ENCODE measurements around the gene PI4KB.
"Not testable (repeated sequence)": the region's sequence is repeated elsewhere in the genome, so short reads cannot be mapped to it uniquely, and the experiment has no call there.

The PI4KB gene

DNA sequence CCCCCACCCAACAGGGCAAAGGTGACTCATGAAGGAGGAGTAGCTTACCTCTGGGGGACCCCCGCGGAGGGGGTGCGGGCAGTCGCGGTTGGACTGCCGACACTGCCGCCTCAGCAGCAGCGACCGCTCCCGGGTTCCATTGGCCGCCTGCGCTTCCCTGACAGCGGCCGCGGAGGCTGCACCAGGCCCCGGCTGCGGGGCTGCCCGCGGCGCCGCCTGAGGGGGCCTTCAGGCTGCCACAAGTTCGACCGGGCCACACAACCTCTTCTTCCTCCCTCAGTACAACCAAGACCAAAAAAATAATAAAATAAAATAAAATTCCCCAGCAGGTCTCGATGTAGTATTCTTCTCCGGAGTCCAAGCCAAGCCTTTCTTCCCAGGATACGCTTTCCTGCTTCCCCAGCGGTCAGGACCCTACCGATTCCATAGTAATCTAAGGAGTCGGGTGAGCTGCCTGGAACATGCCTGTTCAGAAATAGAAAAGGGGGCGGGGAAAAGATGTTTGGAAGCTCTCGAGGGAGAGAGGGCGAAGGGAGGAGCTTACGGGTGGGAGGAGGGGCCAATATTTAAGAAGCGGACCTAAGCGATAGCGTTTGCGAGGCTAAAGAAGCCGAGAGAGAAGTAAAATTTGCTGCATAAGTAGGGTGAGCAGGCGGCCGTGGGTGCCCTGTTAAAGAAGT, at the start of gene PI4KB:
TSS of gene PI4KB (minus strand) at position 194 of the 680 bp plus-strand sequence. CDS start 10,935 bp downstream, outside the sequence.
- DNase-seq: peak; percentile 99

DNA sequence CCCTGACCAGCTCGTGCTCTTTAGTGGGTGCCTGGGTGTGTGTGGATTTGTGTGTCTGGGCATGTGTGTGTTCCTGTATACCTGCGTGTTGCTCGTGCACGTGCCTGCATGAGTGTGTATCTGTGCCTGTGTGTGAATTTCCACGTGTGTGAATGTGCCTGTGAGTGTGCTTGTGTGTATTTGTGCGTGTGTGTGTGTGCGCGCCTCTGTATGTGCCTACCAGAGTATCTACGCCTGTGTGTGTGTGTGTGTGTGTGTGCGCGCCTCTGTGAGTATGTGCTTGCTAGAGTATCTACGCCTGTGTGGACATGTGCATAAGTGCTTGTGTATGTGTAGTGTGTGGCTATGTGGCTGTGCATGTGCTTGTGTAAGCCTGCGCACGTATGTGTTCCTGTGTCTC, 46.0 kb upstream of the PI4KB start:
- DNase-seq: no peak

DNA sequence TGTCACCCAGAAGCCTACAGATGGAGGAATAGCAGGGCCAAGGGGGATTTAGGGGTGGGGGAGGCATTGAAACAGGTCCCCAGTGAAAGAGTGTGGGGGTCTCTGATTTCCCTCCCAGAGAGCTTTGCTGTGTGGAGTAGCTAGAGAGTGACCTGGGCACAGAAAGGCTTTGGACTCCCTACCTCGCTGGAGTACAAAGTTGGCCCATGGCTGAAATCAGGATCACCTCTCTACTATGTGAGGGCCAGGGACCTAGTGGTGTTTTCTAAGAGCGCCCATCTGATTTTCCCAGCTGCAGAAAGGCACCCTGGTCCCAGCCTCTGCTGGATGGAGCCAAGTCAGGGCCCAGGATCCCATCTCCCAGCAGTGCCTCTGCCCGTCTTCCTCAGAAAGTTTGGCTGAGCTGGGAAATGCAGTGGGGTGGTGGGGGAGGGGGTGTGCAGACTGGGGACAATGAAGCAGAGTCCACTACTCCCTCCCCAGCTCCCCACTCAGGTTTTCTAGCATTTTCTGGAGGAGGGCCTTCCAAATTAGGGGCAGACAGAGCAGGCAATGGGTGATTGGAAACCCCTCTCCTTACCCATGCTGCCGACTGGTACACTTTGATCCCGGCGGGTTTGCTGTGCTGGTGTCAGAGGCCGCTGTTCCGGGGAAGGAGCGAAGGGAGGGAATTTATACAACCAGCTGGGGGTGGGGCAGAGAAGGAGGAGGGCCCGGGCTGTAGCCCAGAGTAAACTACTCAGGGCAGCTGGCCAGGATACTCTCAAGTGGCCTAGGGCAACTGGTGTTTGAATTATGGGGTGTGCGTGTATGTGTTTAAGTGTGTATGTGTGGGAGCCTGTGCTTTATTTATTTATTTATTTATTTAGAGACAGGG, 45.1 kb upstream of the PI4KB start, which contains the start of gene SELENBP1:
TSS of gene SELENBP1 (minus strand) at position 648 of the 877 bp plus-strand sequence. CDS start at position 584, 64 bp downstream.
- no peak for DNase-seq

DNA sequence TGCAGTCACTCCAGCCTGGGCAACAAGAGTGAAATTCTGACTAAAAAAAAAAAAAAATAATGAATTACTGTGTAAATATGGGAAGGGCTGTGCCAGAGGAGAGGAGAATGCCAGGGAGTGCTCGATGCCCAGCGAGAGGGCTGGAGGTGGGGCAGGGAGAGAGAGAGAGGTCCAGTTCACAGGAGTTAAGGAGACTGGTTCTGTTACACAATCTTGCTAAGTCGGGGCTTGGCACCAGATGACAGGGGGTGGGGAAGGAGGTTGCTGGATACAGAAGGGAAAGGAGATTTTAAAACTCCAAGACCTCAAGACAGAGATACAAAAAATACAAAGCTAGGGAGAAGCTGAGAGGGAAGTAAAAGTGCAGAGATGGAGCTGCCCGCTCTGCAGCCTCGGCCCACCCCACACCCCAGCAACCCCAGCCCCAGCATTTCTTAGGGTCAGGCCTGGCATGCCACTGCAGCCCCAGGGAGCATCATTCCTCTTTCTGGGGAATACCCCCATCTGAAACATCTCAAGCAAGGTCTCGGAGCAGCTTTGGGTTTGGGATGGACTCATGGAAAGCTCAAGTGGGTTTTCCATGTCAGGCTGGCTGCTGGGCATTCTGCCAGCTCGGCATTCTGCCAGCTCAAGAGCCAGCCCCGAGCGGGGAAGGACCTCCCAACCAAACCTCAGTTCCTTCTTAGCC, 44.3 kb upstream of the PI4KB start:
- DNase-seq: peak; percentile 74

DNA sequence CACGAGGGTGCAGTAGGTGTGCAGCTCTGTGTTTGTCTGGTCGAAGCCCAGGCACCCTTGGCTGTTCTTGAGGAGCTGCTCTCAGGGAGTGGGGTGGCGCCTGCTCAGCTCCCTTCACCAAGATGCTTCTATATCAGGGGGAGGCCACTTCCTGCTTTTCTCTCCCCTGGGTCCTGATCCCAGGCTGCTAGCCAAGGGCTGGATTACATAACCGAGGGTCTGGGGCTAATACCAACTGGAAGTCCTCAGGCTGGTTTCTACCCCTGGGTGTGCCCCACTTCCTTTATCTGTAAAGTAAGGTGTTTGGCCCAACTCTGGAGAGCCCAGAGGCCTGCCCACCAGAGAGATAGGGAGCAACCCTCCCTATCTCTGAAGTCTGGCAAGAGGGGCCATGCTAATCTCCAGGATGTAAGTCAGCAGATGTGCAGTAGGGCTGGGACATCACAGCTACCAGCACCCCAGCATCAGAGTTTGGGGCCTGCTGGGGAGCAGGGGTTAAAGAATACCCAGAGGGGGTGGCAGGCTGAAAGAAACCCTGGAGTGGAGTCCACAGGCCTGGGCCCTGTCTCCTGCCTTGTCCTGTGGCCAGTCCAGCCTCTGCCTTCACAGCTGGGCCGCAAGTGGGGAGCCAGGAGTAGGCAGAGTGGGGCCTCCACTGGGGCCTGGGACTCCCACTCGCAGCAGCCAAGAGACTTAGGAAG, 43.1 kb upstream of the PI4KB start:
- DNase-seq: peak; percentile 99

DNA sequence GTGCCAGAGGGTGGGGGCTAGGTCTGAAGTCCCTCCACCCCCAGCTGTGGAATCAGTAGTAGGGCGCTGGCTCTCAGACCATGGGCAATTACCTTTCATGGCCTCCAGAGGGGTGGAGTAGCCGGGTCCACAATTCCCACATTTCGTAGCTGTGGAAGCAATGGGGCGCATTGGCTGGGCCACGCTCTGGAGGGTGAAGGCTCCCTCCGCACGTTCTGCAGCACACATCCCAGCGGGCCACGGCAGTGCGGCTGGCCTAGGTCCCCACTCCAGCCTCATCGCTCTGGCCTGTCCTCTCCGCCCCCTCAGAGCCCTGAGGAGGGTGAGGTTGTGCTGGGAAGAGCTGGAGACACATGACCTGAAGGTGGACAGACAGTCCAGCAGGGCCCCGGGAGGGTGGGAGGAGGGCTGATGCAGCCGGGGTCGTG, 42.4 kb upstream of the PI4KB start:
- DNase-seq: no peak

DNA sequence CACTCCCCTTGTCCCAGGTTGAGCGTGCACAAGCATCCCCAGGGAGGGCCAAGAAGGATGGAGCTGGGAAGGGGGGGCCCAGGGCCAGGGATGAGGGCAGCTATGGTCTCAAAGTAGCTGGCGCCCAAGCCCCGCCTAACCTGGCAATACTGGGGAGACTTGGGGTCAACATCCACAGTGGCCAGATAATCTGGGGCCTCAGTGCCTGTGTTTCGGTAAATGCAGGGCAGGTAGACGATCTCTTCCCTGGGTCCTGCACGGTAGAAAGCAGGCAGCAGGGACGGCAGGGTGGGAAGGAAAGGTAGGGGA, 42.0 kb upstream of the PI4KB start:
- DNase-seq: no peak

DNA sequence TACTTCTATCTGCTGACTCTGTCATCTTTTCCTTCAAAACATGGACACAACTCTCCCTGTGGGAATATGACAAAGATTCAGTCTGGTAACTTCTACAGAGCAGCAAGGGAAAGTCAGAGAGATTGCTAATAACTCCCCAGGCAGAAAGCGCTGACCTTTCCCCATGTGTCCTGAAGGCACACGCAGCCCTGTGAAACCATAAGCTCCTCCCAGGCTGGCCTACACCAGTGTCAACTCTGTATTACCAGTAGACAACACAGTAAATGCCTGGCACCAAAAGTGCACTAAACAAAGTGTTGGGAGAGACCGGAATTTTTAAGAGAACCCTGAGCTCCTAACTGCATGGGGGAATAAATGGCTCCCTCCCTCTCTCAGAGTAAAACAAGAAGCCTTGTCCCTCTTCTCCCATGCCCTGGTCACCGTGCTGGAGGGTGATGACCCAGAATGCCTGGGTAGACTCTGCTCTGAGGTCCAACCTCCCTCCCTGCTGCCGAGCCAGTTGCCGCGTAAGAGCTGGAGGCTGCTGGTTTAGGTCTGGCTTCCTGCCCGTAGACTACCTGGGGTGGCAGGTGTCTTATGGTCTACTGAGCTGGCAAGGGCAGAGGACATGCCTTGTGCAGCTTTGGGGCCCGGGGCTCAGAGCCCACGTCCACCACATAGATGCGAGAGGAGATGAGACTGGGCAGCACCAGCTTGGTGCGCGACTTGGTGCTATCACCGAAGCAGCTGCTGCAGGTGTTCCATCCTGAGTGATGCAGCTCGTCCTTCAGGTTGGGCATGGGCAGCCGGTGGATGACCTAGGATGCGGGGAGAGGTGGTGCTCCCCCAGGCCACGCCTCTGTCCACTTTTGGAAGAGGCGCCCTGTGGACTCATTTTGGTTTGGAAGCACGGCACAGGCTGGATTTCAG, 41.4 kb upstream of the PI4KB start:
- DNase-seq: no peak

DNA sequence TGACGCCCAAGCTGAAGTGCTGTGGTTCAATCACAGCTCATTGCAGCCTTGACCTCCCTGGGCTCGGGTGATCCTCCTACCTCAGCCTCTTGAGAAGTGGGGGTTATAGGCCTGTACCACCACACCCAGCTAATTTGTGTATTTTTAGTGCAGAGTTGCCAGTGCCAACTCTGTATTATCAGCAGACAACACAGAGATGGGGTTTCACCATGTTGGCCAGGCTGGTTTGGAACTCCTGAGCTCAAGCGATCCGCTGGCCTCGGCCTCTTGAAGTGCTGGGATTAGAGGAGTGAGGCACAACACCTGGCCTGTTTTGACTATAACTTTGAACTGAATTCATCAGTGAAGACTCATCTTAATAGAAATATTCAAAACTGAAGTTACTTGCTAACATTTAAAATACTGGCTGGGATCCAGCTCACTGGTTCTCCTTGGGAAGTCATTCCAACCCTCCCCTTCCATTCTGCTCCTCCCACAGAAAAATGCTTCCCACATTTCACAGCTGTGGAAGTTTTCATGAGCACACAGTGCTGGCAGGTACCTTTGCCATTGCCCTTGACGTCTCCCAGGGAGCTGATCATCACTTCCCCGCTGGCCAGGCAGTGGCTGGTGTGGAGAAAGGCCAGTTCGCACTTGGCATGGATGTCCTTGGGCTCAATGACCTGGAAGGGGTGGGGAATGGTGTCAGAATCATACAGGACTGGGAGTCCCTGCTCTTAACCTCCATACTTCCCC, 40.6 kb upstream of the PI4KB start:
- DNase-seq: no peak

DNA sequence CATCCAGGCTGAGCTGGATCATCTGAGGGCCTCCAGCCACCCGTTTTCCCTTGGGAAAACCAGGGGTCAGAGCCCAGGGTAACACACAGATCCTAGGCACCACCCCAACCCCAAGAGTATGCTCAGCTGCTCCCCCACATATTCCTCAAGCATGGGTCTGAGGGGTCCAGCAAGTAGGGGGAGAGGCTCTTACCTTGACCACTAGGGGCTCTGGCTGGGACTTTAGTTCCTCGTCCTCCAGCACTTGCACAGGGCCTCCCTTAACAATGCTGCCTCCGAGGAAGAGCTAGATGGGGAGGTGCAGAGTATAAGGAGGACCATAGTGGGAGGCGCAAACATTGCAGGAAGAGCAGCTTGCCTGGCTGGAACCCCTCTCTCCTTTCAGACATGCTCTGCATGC, 37.8 kb upstream of the PI4KB start:
- DNase-seq: no peak

DNA sequence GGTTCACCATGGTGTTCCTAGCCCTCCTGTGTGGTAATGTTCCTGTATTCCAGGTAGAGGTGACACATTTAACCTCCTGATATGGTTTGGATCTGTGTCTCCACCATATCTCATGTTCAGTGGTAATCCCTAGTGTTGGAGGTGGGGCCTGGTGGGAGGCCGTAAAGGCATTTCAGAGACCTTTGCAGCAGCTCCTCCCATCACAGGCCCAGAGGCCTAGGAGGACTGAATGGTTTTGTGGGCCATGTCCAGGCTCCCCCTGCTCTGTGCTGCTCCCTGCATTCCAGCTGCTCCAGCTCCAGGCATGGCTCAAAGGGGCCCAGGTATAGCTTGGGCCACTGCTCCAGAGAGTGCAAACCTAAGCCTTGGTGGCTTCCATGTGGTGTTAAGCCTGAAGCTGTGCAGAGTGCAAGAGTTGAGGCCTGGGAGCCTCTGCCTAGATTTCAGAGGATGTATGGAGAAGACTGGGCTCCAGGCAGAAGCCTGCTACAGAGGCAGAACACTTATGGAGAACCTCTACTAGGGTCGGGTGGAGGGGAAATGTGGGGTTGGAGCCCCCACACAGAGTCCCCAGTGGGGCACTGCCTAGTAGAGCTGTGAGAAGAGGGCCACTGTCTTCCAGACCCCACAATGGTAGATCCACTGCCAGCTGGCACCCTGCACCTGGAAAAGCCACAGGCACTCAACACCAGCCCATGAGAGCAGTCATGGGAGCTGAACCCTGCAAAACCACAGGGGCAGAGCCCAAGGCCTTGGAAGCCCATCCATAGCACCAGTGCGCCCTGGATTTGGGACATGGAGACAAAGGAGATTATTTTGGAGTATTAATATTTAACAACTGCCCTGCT, 35.3 kb upstream of the PI4KB start:
- DNase-seq: no peak

DNA sequence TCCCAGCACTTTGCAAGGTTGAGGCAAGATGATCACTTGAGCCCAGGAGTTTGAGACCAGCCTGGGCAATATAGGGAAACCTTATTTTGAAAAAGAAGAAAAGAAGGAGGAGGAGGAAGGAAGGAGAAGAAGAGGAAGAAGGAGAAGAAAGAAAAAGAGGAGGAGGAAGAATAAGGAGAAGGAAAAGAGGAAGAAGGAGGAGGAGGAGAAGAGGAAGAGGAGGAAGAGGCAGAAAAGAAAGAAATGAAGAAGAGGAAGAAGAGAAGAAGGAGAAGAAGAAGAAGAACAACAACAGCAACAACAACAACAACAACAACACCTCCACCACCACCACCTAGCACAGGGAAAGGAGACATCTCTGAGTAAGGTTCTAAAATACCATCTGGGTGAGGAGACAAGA, 34.7 kb upstream of the PI4KB start:
- DNase-seq: no peak

DNA sequence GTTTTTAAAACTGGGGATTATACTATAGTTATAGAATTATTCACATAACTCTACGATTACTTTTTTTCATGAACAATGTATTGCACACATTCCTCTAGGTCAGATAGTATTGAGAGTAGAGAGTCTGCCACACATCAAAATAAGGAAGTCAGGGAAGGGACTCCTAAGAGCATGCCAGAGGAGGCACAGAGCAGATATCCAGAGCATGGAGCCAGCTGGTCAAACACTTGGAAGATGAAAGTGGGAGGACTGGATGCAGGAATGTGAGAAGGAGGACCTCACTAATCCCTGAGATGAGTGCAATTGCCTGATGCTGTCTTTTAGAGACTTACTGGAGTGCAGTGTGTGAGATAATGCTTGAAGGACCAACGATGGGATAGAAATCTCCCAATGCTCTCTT, 29.5 kb upstream of the PI4KB start:
- DNase-seq: no peak

DNA sequence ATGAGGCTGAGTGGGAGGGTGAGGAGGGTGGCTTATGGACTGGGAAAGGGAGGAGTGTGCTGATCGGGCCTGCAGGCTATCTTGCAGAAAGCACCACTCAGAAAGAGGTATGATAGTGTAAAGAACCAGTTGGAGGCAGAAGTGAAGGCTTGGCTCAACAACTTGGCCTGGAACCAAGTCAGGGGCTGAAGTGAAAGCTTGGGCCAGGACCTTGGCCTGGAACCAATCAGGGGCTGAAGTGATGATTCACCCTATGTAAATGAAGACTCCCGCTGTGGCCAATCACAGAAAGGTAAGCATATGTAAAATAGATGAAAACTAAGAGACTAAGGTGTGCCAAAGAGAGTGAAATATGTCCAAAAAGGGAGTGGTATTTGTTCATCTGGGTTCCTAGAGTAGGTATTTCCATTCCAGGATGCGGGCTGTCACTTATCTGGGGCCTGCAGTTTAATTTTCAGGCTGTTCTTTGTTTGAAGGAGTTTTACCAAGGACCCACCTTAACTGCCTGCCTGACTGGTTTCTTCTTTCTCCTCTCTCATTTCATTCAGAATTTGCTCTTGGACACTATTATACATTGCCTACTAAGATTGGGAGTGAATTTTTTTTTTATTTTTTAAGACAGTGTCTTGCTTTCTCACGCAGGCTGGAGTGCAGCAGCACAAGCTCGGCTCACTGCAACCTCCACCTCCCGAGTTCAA, 25.0 kb upstream of the PI4KB start:
- DNase-seq: no peak

DNA sequence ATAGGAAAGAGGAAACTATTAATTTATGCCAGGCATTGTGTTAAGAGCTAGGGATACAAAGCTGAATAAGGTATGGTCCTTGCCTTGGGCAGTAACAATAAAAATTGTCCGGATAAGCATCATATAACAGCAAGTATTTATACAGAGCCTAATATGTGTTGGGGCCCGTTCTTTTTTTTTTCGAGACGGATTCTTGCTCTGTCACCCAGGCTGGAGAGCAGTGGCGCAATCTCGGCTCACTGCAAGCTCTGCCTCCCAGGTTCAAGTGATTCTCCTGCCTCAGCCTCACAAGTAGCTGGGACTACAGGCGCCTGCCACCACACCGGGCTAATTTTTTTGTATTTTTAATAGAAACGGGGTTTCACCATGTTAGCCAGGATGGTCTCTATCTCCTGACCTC, 23.1 kb upstream of the PI4KB start:
- not testable (repeated sequence) for DNase-seq

DNA sequence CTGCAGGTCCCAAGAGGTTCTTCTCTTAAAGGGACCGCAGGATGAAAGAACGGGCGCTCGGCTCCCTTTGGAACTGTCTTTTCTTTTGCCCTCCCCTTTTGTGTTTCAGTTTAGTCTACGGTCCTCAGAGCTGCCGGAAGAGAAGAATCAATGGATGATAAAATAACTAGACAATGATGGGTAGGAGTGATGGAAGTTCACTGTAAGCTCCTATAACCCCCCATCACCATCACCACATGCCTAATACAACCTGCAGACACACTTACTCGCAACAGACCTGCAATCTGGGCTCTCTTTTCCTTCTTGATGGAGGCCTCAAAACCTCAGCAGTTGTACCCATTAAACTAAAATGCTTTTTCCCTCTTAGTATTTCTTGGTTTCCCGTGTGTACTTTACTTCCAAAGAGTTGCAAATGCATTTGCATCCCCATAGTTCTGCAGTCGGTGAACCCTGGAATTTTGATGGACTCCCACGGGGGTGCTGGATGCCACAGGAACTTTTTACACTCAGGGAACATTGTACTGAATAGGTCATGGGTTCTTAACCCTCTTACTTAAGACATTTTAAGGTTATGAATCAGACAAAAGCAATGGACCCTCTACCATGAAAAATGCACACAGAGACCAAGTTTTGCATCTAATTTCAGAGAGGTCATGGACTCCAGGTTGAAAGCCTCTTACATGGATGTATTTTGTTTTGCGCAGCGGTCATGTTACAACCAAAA, 20.5 kb upstream of the PI4KB start:
- no peak for DNase-seq

DNA sequence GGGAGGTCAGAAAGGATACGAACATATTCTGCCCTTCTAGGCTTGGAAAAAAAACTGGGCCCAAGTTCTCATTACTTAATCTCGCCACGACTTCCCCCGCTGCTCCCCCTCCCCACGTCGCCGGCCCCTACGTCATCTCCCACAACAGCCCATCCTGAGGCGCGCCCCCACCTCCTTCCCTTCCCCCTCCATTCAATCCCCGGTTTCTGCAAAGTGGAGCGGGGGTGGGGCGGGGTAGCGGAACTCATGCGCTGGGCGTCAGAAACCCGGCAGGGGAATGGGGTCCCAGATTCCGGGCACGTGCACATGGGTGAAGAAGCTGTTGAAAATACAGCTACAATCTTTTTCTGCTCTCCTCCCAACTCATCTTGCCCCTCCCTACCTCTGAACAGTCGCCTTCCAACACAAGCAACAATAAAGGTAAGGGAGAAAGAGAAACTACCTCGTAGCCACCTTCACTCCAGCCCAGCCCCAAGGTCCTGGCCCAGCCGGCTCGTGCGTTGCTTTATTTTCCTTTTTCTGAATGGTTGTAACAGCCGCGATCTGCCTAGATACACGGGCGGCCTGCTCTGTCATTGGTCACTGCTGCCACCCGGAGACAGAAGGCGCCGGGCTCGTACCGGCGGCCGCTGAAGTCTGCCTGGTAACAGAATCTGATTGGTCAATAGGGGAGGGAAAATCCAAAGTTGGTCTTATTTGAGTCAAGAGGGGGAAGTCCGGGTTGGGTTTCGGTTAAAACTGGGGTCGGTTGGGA, 19.7 kb upstream of the PI4KB start, which contains the start of gene RFX5:
TSS of gene RFX5 (minus strand) at position 484 of the 754 bp plus-strand sequence. CDS start 932 bp downstream, outside the sequence.
- peak; percentile 99 for DNase-seq
